Lower leg skin (tissue), 4 donors: Measurements from ENCODE around the gene HFE. TPM values are rescaled to one million over a fixed set of nuclear protein-coding genes. Genes with fewer than 3 reads are reported as not detected.
A peak's percentile ranks its signal among the peaks of the same experiment; 100 is the strongest.

Source experiments
- DNase-seq, 2 donors: peaks; one replicate each; pipeline ENCODE4 v3.0.0-alpha.2; 2019; ENCODE audit warnings: low spot score in 2 of 2
- H3K4me3 ChIP-seq: fragments of 200-600 bp; sonication (generic); 2 replicates; pipeline ENCODE4 v1.5.1; 2017; ENCODE audit warnings: mild to moderate bottlenecking, low read depth; ENCODE audit not compliant: poor library complexity, severe bottlenecking
- POLR2A ChIP-seq, 2 donors: fragments of 450-650 bp; IDR thresholded peaks; one replicate each; pipeline ENCODE4 v1.6.1; 2016 to 2017; ENCODE audit warnings: antibody characterized with exemption in 2 of 2, mild to moderate bottlenecking in 1 of 2, moderate library complexity in 1 of 2
- WGBS, 2 donors: methylation state at CpG; one replicate each; pipeline ENCODE4 v1.1.5; 2018; 5-methylcytosine and 5-hydroxymethylcytosine counted together
- intact Hi-C: fragments of 100-400 bp; cut with DNase I; formaldehyde crosslinking; loops from one replicate; pipeline ENCODE4 v1.15.0; 2023; ENCODE audit warnings: low total_unique reads
- total RNA-seq, 4 donors: library from RNA; depleted of rRNA; stranded (reverse); fragments of >200 nt; gene quantifications; one replicate each; pipeline ENCODE4 v1.1.0, GENCODE V29; 2016
- TF ChIP-seq, protein P1 (sequence below), 3 donors: fragments of 450-650 bp; IDR thresholded peaks; one replicate each; pipeline ENCODE4 v1.5.1; 2016; ENCODE audit warnings: antibody characterized with exemption in 3 of 3, mild to moderate bottlenecking in 3 of 3, moderate library complexity in 2 of 3

The HFE gene
- total RNA-seq, result 1 to 10 TPM; 4.2 to 6.8 (median 5.5) TPM

GRCh38 chr6:26087284-26088115 is at the start of gene HFE:
Gene HFE (plus strand): TSS chr6:26087429. CDS start chr6:26087441, 12 bp downstream.
- intact Hi-C loops, result no loop called here
- no peak for TF ChIP-seq POLR2A (IDR thresholded peaks at IDR 0.05)
- TF ChIP-seq, protein P1, sequence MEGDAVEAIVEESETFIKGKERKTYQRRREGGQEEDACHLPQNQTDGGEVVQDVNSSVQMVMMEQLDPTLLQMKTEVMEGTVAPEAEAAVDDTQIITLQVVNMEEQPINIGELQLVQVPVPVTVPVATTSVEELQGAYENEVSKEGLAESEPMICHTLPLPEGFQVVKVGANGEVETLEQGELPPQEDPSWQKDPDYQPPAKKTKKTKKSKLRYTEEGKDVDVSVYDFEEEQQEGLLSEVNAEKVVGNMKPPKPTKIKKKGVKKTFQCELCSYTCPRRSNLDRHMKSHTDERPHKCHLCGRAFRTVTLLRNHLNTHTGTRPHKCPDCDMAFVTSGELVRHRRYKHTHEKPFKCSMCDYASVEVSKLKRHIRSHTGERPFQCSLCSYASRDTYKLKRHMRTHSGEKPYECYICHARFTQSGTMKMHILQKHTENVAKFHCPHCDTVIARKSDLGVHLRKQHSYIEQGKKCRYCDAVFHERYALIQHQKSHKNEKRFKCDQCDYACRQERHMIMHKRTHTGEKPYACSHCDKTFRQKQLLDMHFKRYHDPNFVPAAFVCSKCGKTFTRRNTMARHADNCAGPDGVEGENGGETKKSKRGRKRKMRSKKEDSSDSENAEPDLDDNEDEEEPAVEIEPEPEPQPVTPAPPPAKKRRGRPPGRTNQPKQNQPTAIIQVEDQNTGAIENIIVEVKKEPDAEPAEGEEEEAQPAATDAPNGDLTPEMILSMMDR (IDR thresholded peaks at IDR 0.05), result no peak
- H3K4me3 ChIP-seq, result peak within 1 kb of the TSS; percentile 63
- peak; percentile 51 to 90 for DNase-seq
- whole genome bisulfite sequencing, 2 donors, result 0 to 1% methylated on average over 41 of the region's 41 CpGs

DNA sequence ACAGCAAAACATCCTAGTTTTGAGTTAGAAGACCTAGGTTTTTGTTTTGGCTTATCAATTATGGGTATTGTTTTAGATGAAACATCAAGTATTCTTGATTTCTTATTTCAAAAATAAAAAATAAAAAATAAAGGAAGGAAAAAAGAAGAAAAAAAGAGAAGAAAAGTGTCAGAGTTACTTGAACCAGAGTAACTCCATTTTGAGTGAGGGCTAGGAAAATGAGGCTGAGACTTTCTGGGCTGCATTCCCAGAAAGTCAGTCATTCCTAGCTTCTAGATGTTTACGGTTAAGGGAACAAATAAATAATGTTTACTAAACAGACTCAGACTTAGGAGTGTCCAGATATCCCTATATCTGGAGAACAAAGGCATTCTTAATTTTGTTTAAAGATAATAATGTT is 45.3 kb upstream of the HFE start:
- 78 to 88% methylated on average over 1 of the region's 1 CpG for WGBS, 2 donors
- DNase-seq, result no peak
- TF ChIP-seq, protein P1 (IDR thresholded peaks at IDR 0.05), result no peak
- TF ChIP-seq POLR2A (IDR thresholded peaks at IDR 0.05), result no peak
- intact Hi-C loops, result no loop called here
- H3K4me3 ChIP-seq, result no peak overlapping the region

DNA sequence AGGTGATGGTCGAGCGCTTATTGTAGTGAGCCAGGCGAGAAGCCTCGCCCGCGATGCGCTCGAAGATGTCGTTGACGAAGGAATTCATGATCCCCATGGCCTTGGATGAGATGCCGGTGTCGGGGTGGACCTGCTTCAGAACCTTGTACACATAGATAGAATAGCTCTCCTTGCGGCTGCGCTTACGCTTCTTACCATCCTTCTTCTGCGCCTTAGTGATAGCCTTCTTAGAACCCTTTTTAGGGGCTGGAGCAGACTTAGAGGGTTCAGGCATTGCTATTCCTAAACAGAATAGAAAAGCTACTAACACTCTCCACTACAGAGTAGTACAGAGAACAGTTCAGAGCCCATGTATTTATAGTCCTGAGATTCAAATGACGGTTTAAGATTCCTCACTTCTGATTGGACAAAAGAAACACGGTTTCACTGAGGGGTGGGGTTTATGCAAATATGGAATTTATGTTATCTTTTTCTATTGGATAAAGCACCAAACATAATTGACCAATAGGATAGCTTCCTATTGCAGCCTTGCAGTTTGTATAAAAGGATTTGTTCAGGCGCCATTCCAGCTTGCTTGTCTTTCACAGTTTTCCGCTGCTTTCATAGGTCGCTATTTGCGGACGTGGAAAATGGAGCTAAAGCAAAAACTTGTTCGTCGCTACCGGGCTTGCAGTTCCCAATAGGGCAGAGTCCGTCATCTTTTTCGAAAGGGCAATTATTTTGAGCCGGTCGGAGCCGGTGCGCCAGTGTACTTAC is 43.7 kb upstream of the HFE start:
- DNase-seq, result peak; percentile 90 to 91
- TF ChIP-seq, protein P1 (IDR thresholded peaks at IDR 0.05), result peak in 1 of 3 donors; percentile 18
- TF ChIP-seq POLR2A (IDR thresholded peaks at IDR 0.05), result peak in 1 of 2 donors; percentile 38
- peak overlapping the region; percentile 29 for H3K4me3 ChIP-seq
- 0 to 3% methylated on average over 32 of the region's 32 CpGs for WGBS, 2 donors
- intact Hi-C loops, result no loop called here

GRCh38 chr6:26044140-26045064 is 42.8 kb upstream of the HFE start:
- WGBS, 2 donors, result 0 to 1% methylated on average over 40 of the region's 40 CpGs
- intact Hi-C loops, result no loop called here
- H3K4me3 ChIP-seq, result peak overlapping the region; percentile 29
- DNase-seq, result peak in 1 of 2 donors; percentile 85
- TF ChIP-seq, protein P1 (IDR thresholded peaks at IDR 0.05), result no peak
- no peak for TF ChIP-seq POLR2A (IDR thresholded peaks at IDR 0.05)
